IMR-90 (cell line): ENCODE results near the gene P2RY10. TPM values are rescaled to one million over a fixed set of nuclear protein-coding genes. Genes with fewer than 3 reads are reported as not detected.

Source experiments
- ATAC-seq: fragments of 200-7000 bp; cut with Tn5 transposase; 2 replicates; pipeline ENCODE4 v1.9.1; 2020; ENCODE audit warnings: low read depth, mild to moderate bottlenecking, moderate library complexity
- BruUV-seq: library from RNA; stranded (reverse); fragments of 400-500 nt; replicated peaks from 2 replicates; lab custom pipeline; 2021; lab: Mats Ljungman, UMichigan
- CTCF ChIA-PET: fragments of 300-600 bp; formaldehyde crosslinking; extraction: SDS; loops from one replicate; lab custom pipeline; 2021; ENCODE audit warnings: antibody characterized with exemption; lab: Yijun Ruan, JAX
- POLR2A ChIA-PET: fragments of 300-600 bp; sonication (Branson Sonifier 250); formaldehyde crosslinking; loops from one replicate; lab custom pipeline; 2022; ENCODE audit warnings: antibody characterized with exemption; ENCODE audit not compliant: unreplicated experiment; lab: Charles Lee
- DNase-seq: peaks from one replicate; pipeline ENCODE4 v3.0.0; 2013
- H2AFZ ChIP-seq: replicated peaks from 2 replicates; pipeline ENCODE3; 2013; ENCODE audit warnings: low read length, mild to moderate bottlenecking; ENCODE audit not compliant: poor library complexity
- H2AK5ac ChIP-seq: 2 replicates; pipeline ENCODE4 v1.6.1; 2013; ENCODE audit warnings: low read depth, low read length, inconsistent platforms
- H2AK9ac ChIP-seq: replicated peaks from 2 replicates; pipeline ENCODE3; 2013; ENCODE audit warnings: mild to moderate bottlenecking, low read depth, low read length, moderate library complexity; ENCODE audit not compliant: poor library complexity
- H2BK120ac ChIP-seq: 2 replicates; pipeline ENCODE4 v1.6.1; 2013; ENCODE audit warnings: low read depth, low read length, inconsistent platforms
- H2BK15ac ChIP-seq: 3 replicates; pipeline ENCODE4 v1.6.1; 2013; ENCODE audit warnings: low read depth, low read length, inconsistent platforms
- H2BK20ac ChIP-seq: 2 replicates; pipeline ENCODE4 v1.6.1; 2013; ENCODE audit warnings: low read depth, mild to moderate bottlenecking, inconsistent platforms, low read length, moderate library complexity
- H2BK5ac ChIP-seq: 2 replicates; pipeline ENCODE4 v1.6.1; 2013; ENCODE audit warnings: mild to moderate bottlenecking, low read depth, low read length, inconsistent platforms; ENCODE audit not compliant: poor library complexity, severe bottlenecking
- H3K14ac ChIP-seq: replicated peaks from 2 replicates; pipeline ENCODE4 v1.6.1; 2013; ENCODE audit warnings: low read depth, low read length, inconsistent platforms
- H3K18ac ChIP-seq: 2 replicates; pipeline ENCODE4 v1.6.1; 2013; ENCODE audit warnings: low read depth, low read length, control low read depth
- H3K23ac ChIP-seq: 2 replicates; pipeline ENCODE4 v1.6.1; 2013; ENCODE audit warnings: low read depth, low read length, inconsistent platforms
- H3K27ac ChIP-seq: 2 replicates; pipeline ENCODE4 v1.5.1; 2013; ENCODE audit warnings: mild to moderate bottlenecking, control low read depth, low read length; ENCODE audit not compliant: insufficient read depth
- H3K27me3 ChIP-seq: 2 replicates; pipeline ENCODE4 v1.6.1; 2013; ENCODE audit warnings: low read length; ENCODE audit not compliant: control insufficient read depth, insufficient read depth
- H3K36me3 ChIP-seq: 2 replicates; pipeline ENCODE4 v1.6.1; 2013; ENCODE audit warnings: low read length, mixed read lengths; ENCODE audit not compliant: control insufficient read depth, insufficient read depth
- H3K4ac ChIP-seq: 2 replicates; pipeline ENCODE4 v1.6.1; 2013; ENCODE audit warnings: low read depth, low read length, inconsistent platforms
- H3K4me1 ChIP-seq: 2 replicates; pipeline ENCODE4 v1.6.1; 2013; ENCODE audit warnings: low read length, mixed read lengths; ENCODE audit not compliant: control insufficient read depth, insufficient read depth
- H3K4me2 ChIP-seq: 2 replicates; pipeline ENCODE4 v1.6.1; 2013; ENCODE audit warnings: low read depth, mild to moderate bottlenecking, control low read depth, low read length, moderate library complexity
- H3K4me3 ChIP-seq: 2 replicates; pipeline ENCODE4 v1.5.1; 2013; ENCODE audit warnings: low read depth, mild to moderate bottlenecking, control low read depth, low read length, moderate library complexity; ENCODE audit not compliant: insufficient read depth
- H3K56ac ChIP-seq: 2 replicates; pipeline ENCODE4 v1.6.1; 2013; ENCODE audit warnings: low read length, inconsistent platforms; ENCODE audit not compliant: insufficient read depth; ENCODE audit errors: extremely low read depth
- H3K79me1 ChIP-seq, 2 experiments: 2 replicates each; pipeline ENCODE4 v1.6.1; 2013; ENCODE audit warnings: low read length in 2 of 2, inconsistent platforms in 1 of 2, low read depth in 1 of 2
- H3K9ac ChIP-seq: 2 replicates; pipeline ENCODE4 v1.6.1; 2013; ENCODE audit warnings: low read depth, low read length, control low read depth
- H3K9me1 ChIP-seq: 2 replicates; pipeline ENCODE4 v1.6.1; 2013; ENCODE audit warnings: low read length, inconsistent platforms; ENCODE audit not compliant: insufficient read depth
- H3K9me3 ChIP-seq: 2 replicates; pipeline ENCODE4 v1.6.1; 2013; ENCODE audit warnings: low read length; ENCODE audit not compliant: control insufficient read depth, insufficient read depth
- H4K20me1 ChIP-seq: 2 replicates; pipeline ENCODE4 v1.6.1; 2013; ENCODE audit warnings: low read length, inconsistent platforms; ENCODE audit not compliant: insufficient read depth
- H4K5ac ChIP-seq: 2 replicates; pipeline ENCODE4 v1.6.1; 2013; ENCODE audit warnings: mild to moderate bottlenecking, low read depth, low read length, control low read depth
- H4K8ac ChIP-seq, 2 experiments: 2 replicates each; pipeline ENCODE4 v1.6.1; 2013; ENCODE audit warnings: low read depth in 2 of 2, low read length in 2 of 2, control low read depth in 1 of 2, inconsistent platforms in 1 of 2
- H4K91ac ChIP-seq: 2 replicates; pipeline ENCODE4 v1.6.1; 2013; ENCODE audit warnings: low read depth, low read length, inconsistent platforms; ENCODE audit not compliant: insufficient read depth
- BHLHE40 ChIP-seq: fragments of 150-350 bp; IDR thresholded peaks from 2 replicates; pipeline ENCODE4 v1.6.1; 2016; ENCODE audit warnings: mild to moderate bottlenecking, low read depth, low read length
- CEBPB ChIP-seq: IDR thresholded peaks from 2 replicates; pipeline ENCODE4 v1.6.1; 2012; ENCODE audit warnings: low read depth, low read length, improper control_type of control experiment
- CHD1 ChIP-seq: IDR thresholded peaks from 2 replicates; pipeline ENCODE4 v1.6.1; 2012; ENCODE audit warnings: low read depth, low read length, improper control_type of control experiment
- FOS ChIP-seq: fragments of 150-350 bp; IDR thresholded peaks from 2 replicates; pipeline ENCODE4 v1.6.1; 2016; ENCODE audit warnings: low read depth, low read length
- MAFK ChIP-seq: IDR thresholded peaks from 2 replicates; pipeline ENCODE4 v1.6.1; 2012; ENCODE audit warnings: low read depth, low read length, improper control_type of control experiment
- MAZ ChIP-seq: IDR thresholded peaks from 2 replicates; pipeline ENCODE4 v1.6.1; 2012; ENCODE audit warnings: low read depth, mild to moderate bottlenecking, low read length, improper control_type of control experiment, moderate library complexity, borderline replicate concordance
- MXI1 ChIP-seq: IDR thresholded peaks from 2 replicates; pipeline ENCODE4 v1.6.1; 2012; ENCODE audit warnings: low read depth, mild to moderate bottlenecking, low read length, moderate library complexity, borderline replicate concordance
- NFE2L2 ChIP-seq: fragments of 150-350 bp; IDR thresholded peaks from 2 replicates; pipeline ENCODE4 v1.6.1; 2016; ENCODE audit warnings: low read depth, mild to moderate bottlenecking, low read length
- POLR2A ChIP-seq: IDR thresholded peaks from 2 replicates; pipeline ENCODE4 v1.6.1; 2012; ENCODE audit warnings: mild to moderate bottlenecking, low read depth, low read length
- RAD21 ChIP-seq: IDR thresholded peaks from 2 replicates; pipeline ENCODE4 v1.6.1; 2012; ENCODE audit warnings: low read length, improper control_type of control experiment
- RCOR1 ChIP-seq: IDR thresholded peaks from 2 replicates; pipeline ENCODE4 v1.6.1; 2012; ENCODE audit warnings: mild to moderate bottlenecking, low read length, improper control_type of control experiment; ENCODE audit not compliant: insufficient replicate concordance
- SMC3 ChIP-seq: fragments of 150-350 bp; IDR thresholded peaks from 2 replicates; pipeline ENCODE4 v1.6.1; 2016; ENCODE audit warnings: low read depth, mild to moderate bottlenecking, antibody characterized with exemption, low read length, moderate library complexity
- USF2 ChIP-seq: fragments of 150-350 bp; IDR thresholded peaks from 2 replicates; pipeline ENCODE4 v1.6.1; 2017; ENCODE audit warnings: mild to moderate bottlenecking, antibody characterized with exemption, low read length, low read depth
- WGBS, 2 experiments: methylation state at CpG; one replicate each; pipeline versions ENCODE4 v1.1.5 to v1.1.7; 2013; ENCODE audit warnings: missing lambda C conversion rate in 2 of 2; ENCODE audit not compliant: insufficient read length in 1 of 2; ENCODE audit errors: extremely low coverage in 2 of 2; 5-methylcytosine and 5-hydroxymethylcytosine counted together
- dilution Hi-C: fragments of 300-500 bp; cut with HindIII; formaldehyde crosslinking; loops from one replicate; pipeline ENCODE4 v1.14.3; 2018; ENCODE audit warnings: low sequenced_read_pairs; ENCODE audit not compliant: unreplicated experiment
- in situ Hi-C: fragments of 300-500 bp; cut with MboI; formaldehyde crosslinking; loops from 3 replicates; pipeline ENCODE4 v1.14.3; 2019; ENCODE audit warnings: low sequenced_read_pairs, inconsistent platforms, mixed read lengths
- intact Hi-C: fragments of 100-400 bp; cut with micrococcal nuclease; formaldehyde crosslinking; loops from 2 replicates; pipeline ENCODE4 v1.10.0; 2022
- polyA plus RNA-seq, 3 experiments: library from polyadenylated mRNA; depleted of rRNA; stranded (reverse); fragments of >200 nt; gene quantifications; 2 replicates each; pipeline ENCODE4 v1.2.3, GENCODE V29; 2012; ENCODE audit warnings: low replicate concordance in 1 of 3
- total RNA-seq: library from RNA; depleted of rRNA; stranded (reverse); fragments of >200 nt; gene quantifications from 2 replicates; pipeline ENCODE4 v1.2.3, GENCODE V29; 2012
- TF ChIP-seq, protein P1 (sequence below): fragments of 150-350 bp; IDR thresholded peaks from 2 replicates; pipeline ENCODE4 v1.6.1; 2016; ENCODE audit warnings: low read depth, mild to moderate bottlenecking, low read length, moderate library complexity, borderline replicate concordance
- TF ChIP-seq, protein P2 (sequence below): conservative IDR thresholded peaks from 2 replicates; pipeline ENCODE4 v1.5.1; 2012; ENCODE audit warnings: mild to moderate bottlenecking, low read depth, low read length, improper control_type of control experiment

Gene P2RY10
- total and polyA plus RNA-seq, 2 of the 4 experiments (the other 2 are of a cell fraction): not detected

- BruUV-seq: no TSS peak
- no peak overlapping the region for H3K4me3 ChIP-seq
- no peak overlapping the region for H2BK20ac ChIP-seq
- H3K4me2 ChIP-seq: no peak overlapping the region
- no peak overlapping the region for H4K8ac ChIP-seq
- H3K14ac ChIP-seq: no peak overlapping the region
- H3K79me1 ChIP-seq: no peaks in the 10 kb centered on the region
- H3K36me3 ChIP-seq: no peaks in the 10 kb centered on the region
- no peaks in the 10 kb centered on the region for H3K9me1 ChIP-seq
- no peak overlapping the region for H2BK120ac ChIP-seq
- no peaks in the 10 kb centered on the region for H3K27me3 ChIP-seq
- H3K4me1 ChIP-seq: no peaks in the 10 kb centered on the region
- POLR2A ChIA-PET: no interaction called here
- H2AFZ ChIP-seq: no peak overlapping the region
- no peak overlapping the region for H3K18ac ChIP-seq
- intact Hi-C loops (no loop called here), in situ Hi-C loops (no loop called here), dilution Hi-C loops (no loop called here)
- no CpG with 5 or more reads among the region's 5 CpGs for WGBS, 2 experiments
- H4K5ac ChIP-seq: no peak overlapping the region
- H4K20me1 ChIP-seq: no peaks in the 10 kb centered on the region
- H3K9me3 ChIP-seq: no peaks in the 10 kb centered on the region
- DNase-seq (no peak), ATAC-seq (no peak)
- no peak overlapping the region for H2BK5ac ChIP-seq
- no peak overlapping the region for H3K4ac ChIP-seq
- no peak overlapping the region for H2AK9ac ChIP-seq
- no peak overlapping the region for H3K9ac ChIP-seq
- CTCF ChIA-PET: no interaction called here
- H2AK5ac ChIP-seq: no peak overlapping the region
- no peak overlapping the region for H3K27ac ChIP-seq
- H4K91ac ChIP-seq: no peak overlapping the region
- H3K56ac ChIP-seq: no peak overlapping the region
- no peak overlapping the region for H2BK15ac ChIP-seq
- TF ChIP-seq, protein P1, sequence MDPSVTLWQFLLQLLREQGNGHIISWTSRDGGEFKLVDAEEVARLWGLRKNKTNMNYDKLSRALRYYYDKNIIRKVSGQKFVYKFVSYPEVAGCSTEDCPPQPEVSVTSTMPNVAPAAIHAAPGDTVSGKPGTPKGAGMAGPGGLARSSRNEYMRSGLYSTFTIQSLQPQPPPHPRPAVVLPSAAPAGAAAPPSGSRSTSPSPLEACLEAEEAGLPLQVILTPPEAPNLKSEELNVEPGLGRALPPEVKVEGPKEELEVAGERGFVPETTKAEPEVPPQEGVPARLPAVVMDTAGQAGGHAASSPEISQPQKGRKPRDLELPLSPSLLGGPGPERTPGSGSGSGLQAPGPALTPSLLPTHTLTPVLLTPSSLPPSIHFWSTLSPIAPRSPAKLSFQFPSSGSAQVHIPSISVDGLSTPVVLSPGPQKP: no peak
- TF ChIP-seq MAFK: no peak
- TF ChIP-seq MXI1: no peak
- no peak for TF ChIP-seq MAZ
- no peak for TF ChIP-seq RCOR1
- TF ChIP-seq FOS: no peak
- no peak for TF ChIP-seq RAD21
- TF ChIP-seq POLR2A: no peak
- no peak for TF ChIP-seq USF2
- TF ChIP-seq BHLHE40: no peak
- no peak for TF ChIP-seq CHD1
- TF ChIP-seq, protein P2, sequence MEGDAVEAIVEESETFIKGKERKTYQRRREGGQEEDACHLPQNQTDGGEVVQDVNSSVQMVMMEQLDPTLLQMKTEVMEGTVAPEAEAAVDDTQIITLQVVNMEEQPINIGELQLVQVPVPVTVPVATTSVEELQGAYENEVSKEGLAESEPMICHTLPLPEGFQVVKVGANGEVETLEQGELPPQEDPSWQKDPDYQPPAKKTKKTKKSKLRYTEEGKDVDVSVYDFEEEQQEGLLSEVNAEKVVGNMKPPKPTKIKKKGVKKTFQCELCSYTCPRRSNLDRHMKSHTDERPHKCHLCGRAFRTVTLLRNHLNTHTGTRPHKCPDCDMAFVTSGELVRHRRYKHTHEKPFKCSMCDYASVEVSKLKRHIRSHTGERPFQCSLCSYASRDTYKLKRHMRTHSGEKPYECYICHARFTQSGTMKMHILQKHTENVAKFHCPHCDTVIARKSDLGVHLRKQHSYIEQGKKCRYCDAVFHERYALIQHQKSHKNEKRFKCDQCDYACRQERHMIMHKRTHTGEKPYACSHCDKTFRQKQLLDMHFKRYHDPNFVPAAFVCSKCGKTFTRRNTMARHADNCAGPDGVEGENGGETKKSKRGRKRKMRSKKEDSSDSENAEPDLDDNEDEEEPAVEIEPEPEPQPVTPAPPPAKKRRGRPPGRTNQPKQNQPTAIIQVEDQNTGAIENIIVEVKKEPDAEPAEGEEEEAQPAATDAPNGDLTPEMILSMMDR: no peak
- TF ChIP-seq SMC3: no peak
- TF ChIP-seq NFE2L2: no peak
- no peak for TF ChIP-seq CEBPB
- H3K23ac ChIP-seq: no peak overlapping the region
These were observed 52.8 kb downstream of the P2RY10 start for GRCh38 chrX:78997870-78998558.
